HepG2 (cell line): Measurements from ENCODE around the gene PARD3. TPM values are rescaled to one million over a fixed set of nuclear protein-coding genes. Genes with fewer than 3 reads are reported as not detected.

Source experiments
- ATAC-seq: fragments of 200-7000 bp; cut with Tn5 transposase; 3 replicates; pipeline ENCODE4 v1.9.1; 2020; ENCODE audit warnings: mild to moderate bottlenecking, moderate library complexity
- BruUV-seq: library from RNA; stranded (reverse); fragments of 400-500 nt; replicated peaks from 2 replicates; lab custom pipeline; 2021; lab: Mats Ljungman, UMichigan
- CTCF ChIA-PET: fragments of 300-600 bp; formaldehyde crosslinking; extraction: SDS; loops from one replicate; lab custom pipeline; 2021; ENCODE audit warnings: low total read pairs, inconsistent platforms, low intra/inter-chr PET ratio; lab: Yijun Ruan, JAX
- POLR2A ChIA-PET: fragments of 350-600 bp; sonication (Branson Sonifier 250); formaldehyde crosslinking; loops from one replicate; lab custom pipeline; 2020; ENCODE audit warnings: antibody characterized with exemption, inconsistent platforms; lab: Yijun Ruan, JAX
- DNase-seq: peaks from one replicate; pipeline ENCODE4 v3.0.0-alpha.2; 2015; ENCODE audit warnings: low spot score
- FAIRE-seq: peaks from 3 replicates; lab custom pipeline; 2011; peaks lifted over from hg19 to GRCh38; lab: Jason Lieb, UNC
- H2AFZ ChIP-seq: one replicate; pipeline ENCODE4 v1.6.1; 2011; ENCODE audit warnings: low read length, inconsistent platforms
- H3K27ac ChIP-seq: fragments of 300-600 bp; 3 replicates; pipeline ENCODE4 v1.8.0; 2011; ENCODE audit warnings: mixed run types, mild to moderate bottlenecking, mixed read lengths, low read length, inconsistent platforms; ENCODE audit not compliant: insufficient read depth; ENCODE audit errors: extremely low read length
- H3K27me3 ChIP-seq, 2 experiments: fragments of 200-600 bp in 1 of 2; 2 replicates in 1 of 2; 3 replicates in 1 of 2; pipeline versions ENCODE4 v1.6.0 to v1.8.0; 2011; ENCODE audit warnings: low read length in 2 of 2, mild to moderate bottlenecking in 2 of 2, moderate library complexity in 2 of 2, inconsistent platforms in 1 of 2; ENCODE audit not compliant: insufficient read depth in 2 of 2, control insufficient read depth in 1 of 2
- H3K36me3 ChIP-seq, 2 experiments: fragments of 200-600 bp in 1 of 2; replicated peaks in 1 of 2; 2 replicates in 1 of 2; 3 replicates in 1 of 2; pipeline versions ENCODE4 v1.5.1 to v1.8.0; 2011; ENCODE audit warnings: low read length in 2 of 2, inconsistent platforms in 1 of 2; ENCODE audit not compliant: insufficient read depth in 2 of 2, control insufficient read depth in 1 of 2
- H3K4me1 ChIP-seq: 2 replicates; pipeline ENCODE4 v1.5.1; 2012; ENCODE audit warnings: low read length, inconsistent platforms; ENCODE audit not compliant: insufficient read depth
- H3K4me2 ChIP-seq: 2 replicates; pipeline ENCODE4 v1.6.0; 2011; ENCODE audit warnings: low read depth, low read length, inconsistent platforms
- H3K4me3 ChIP-seq, 3 experiments: fragments of 200-600 bp in 1 of 3; sonication (generic), shearing (Covaris generic) in 1 of 3; replicated peaks in 1 of 3; 2 replicates each; pipeline ENCODE4 v1.5.1; 2011 to 2016; ENCODE audit warnings: low read length in 3 of 3, inconsistent platforms in 2 of 3, low read depth in 2 of 3, mild to moderate bottlenecking in 2 of 3, control low read depth in 1 of 3, mixed read lengths in 1 of 3; ENCODE audit not compliant: insufficient read depth in 1 of 3
- H3K79me2 ChIP-seq: one replicate; pipeline ENCODE4 v1.6.1; 2011; ENCODE audit warnings: low read length, inconsistent platforms; ENCODE audit not compliant: insufficient read depth
- H3K9ac ChIP-seq: 2 replicates; pipeline ENCODE4 v1.6.0; 2011; ENCODE audit warnings: mild to moderate bottlenecking, low read depth, low read length, inconsistent platforms; ENCODE audit not compliant: insufficient read depth
- H3K9me3 ChIP-seq: 2 replicates; pipeline ENCODE4 v1.5.1; 2012; ENCODE audit warnings: mild to moderate bottlenecking, low read length
- H4K20me1 ChIP-seq: 2 replicates; pipeline ENCODE4 v1.6.0; 2011; ENCODE audit warnings: inconsistent platforms, mild to moderate bottlenecking, low read length, moderate library complexity; ENCODE audit not compliant: insufficient read depth
- AGO2 ChIP-seq: fragments of 200-400 bp; formaldehyde crosslinking; optimal IDR thresholded peaks from 2 replicates; pipeline ENCODE3; 2017; ENCODE audit warnings: mild to moderate bottlenecking, low read depth, low read length, moderate library complexity
- EHMT2 ChIP-seq: fragments of 200-600 bp; sonication (generic); IDR thresholded peaks from 2 replicates; pipeline ENCODE4 v1.7.0; 2017; ENCODE audit warnings: antibody characterized with exemption, low read depth, low read length, borderline replicate concordance
- JUN ChIP-seq: sonication (generic); formaldehyde crosslinking; IDR thresholded peaks from 2 replicates; pipeline ENCODE4 v1.4.0; 2020; ENCODE audit warnings: mild to moderate bottlenecking, missing genetic modification reagents
- KDM6A ChIP-seq: IDR thresholded peaks from 2 replicates; pipeline ENCODE4 v1.6.1; 2016; ENCODE audit warnings: low read depth
- KLF13 ChIP-seq: sonication (generic); formaldehyde crosslinking; IDR thresholded peaks from 2 replicates; pipeline ENCODE4 v1.4.0; 2020; ENCODE audit warnings: mild to moderate bottlenecking, missing genetic modification reagents
- NPAS2 ChIP-seq: sonication (generic); formaldehyde crosslinking; IDR thresholded peaks from 2 replicates; pipeline ENCODE4 v1.8.0; 2022; ENCODE audit warnings: mild to moderate bottlenecking, missing genetic modification reagents, borderline replicate concordance
- PHF20 ChIP-seq: sonication (generic); formaldehyde crosslinking; IDR thresholded peaks from 2 replicates; pipeline ENCODE4 v1.5.0; 2020; ENCODE audit warnings: mild to moderate bottlenecking, missing genetic modification reagents
- RARG ChIP-seq: sonication (generic); formaldehyde crosslinking; IDR thresholded peaks from 2 replicates; pipeline ENCODE4 v1.4.0; 2020; ENCODE audit warnings: low read depth, mild to moderate bottlenecking, missing genetic modification reagents
- SIN3B ChIP-seq: fragments of 150-350 bp; IDR thresholded peaks from 2 replicates; pipeline ENCODE4 v1.6.1; 2014; ENCODE audit warnings: low read length
- STAT5B ChIP-seq: sonication (generic); formaldehyde crosslinking; IDR thresholded peaks from 2 replicates; pipeline ENCODE4 v1.4.0; 2020; ENCODE audit warnings: missing genetic modification reagents
- SYNCRIP ChIP-seq: fragments of 200-400 bp; formaldehyde crosslinking; IDR thresholded peaks from 2 replicates; pipeline ENCODE4 v1.6.1; 2018; ENCODE audit warnings: mild to moderate bottlenecking, low read depth, low read length; ENCODE audit not compliant: insufficient read depth
- U2AF2 ChIP-seq: fragments of 200-400 bp; formaldehyde crosslinking; IDR thresholded peaks from 2 replicates; pipeline ENCODE4 v1.6.1; 2017; ENCODE audit warnings: low read depth, mild to moderate bottlenecking, low read length
- ZFP1 ChIP-seq: IDR thresholded peaks from 2 replicates; pipeline ENCODE4 v1.6.1; 2016
- ZFX ChIP-seq: sonication (generic); formaldehyde crosslinking; IDR thresholded peaks from 2 replicates; pipeline ENCODE4 v1.4.0; 2020; ENCODE audit warnings: mild to moderate bottlenecking, low read depth, missing genetic modification reagents, moderate library complexity
- ZNF281 ChIP-seq: sonication (generic); formaldehyde crosslinking; IDR thresholded peaks from 2 replicates; pipeline ENCODE4 v1.4.0; 2020; ENCODE audit warnings: missing genetic modification reagents, borderline replicate concordance
- ZNF431 ChIP-seq: sonication (generic); formaldehyde crosslinking; IDR thresholded peaks from 2 replicates; pipeline ENCODE4 v1.9.0; 2022; ENCODE audit warnings: missing genetic modification reagents, low read depth, mild to moderate bottlenecking, borderline replicate concordance
- ZNF530 ChIP-seq: sonication (generic); formaldehyde crosslinking; IDR thresholded peaks from 2 replicates; pipeline ENCODE4 v1.5.0; 2020; ENCODE audit warnings: low read depth, mild to moderate bottlenecking, missing genetic modification reagents
- ZSCAN31 ChIP-seq: sonication (generic); formaldehyde crosslinking; IDR thresholded peaks from 2 replicates; pipeline ENCODE4 v1.5.0; 2020; ENCODE audit warnings: low read depth, mild to moderate bottlenecking, missing genetic modification reagents
- WGBS: methylation state at CpG from one replicate; pipeline ENCODE4 v1.1.6; 2017; ENCODE audit warnings: low lambda C conversion rate; 5-methylcytosine and 5-hydroxymethylcytosine counted together
- in situ Hi-C: cut with HindIII; loops from 2 replicates; pipeline ENCODE4 v1.10.0; 2017; ENCODE audit warnings: low pct_unique_long_range_greater_than_20kb; ENCODE audit not compliant: extremely low pct_ligation_motif_present
- intact Hi-C: fragments of 100-400 bp; cut with micrococcal nuclease; formaldehyde crosslinking; loops from one replicate; pipeline ENCODE4 v1.10.0; 2022; ENCODE audit not compliant: unreplicated experiment
- polyA plus RNA-seq, 8 experiments: library from polyadenylated mRNA; depleted of rRNA in 3 of 8; stranded (reverse) in 7 of 8; unstranded in 1 of 8; fragments of >200 nt; fragmentation: Illumina TruSeq in 4 of 8; extraction: Trizol in 4 of 8; gene quantifications; 2 replicates each; pipeline versions ENCODE4 v1.2.1 to v1.2.3, GENCODE V29; 2011 to 2016; ENCODE audit warnings: low read depth in 4 of 8, missing spikeins in 1 of 8, mixed read lengths in 1 of 8; ENCODE audit not compliant: insufficient read depth in 1 of 8
- total RNA-seq, 5 experiments: library from RNA; depleted of rRNA; stranded (reverse); fragments of >200 nt; fragmentation: Illumina TruSeq; extraction: Trizol; gene quantifications; 2 replicates each; pipeline ENCODE4 v1.2.3, GENCODE V29; 2016; ENCODE audit warnings: low read depth in 1 of 5

Gene PARD3
- total and polyA plus RNA-seq, 2 of the 13 experiments (the other 11 are each of a cell fraction or from before 2014, with no cell fraction given), result 40.9 to 60.0 TPM

GRCh38 chr10:34850036-34850435, 34.9 kb upstream of the PARD3 start:
- no peak for FAIRE-seq
- POLR2A ChIA-PET, result no interaction called here
- no peak overlapping the region for H3K27ac ChIP-seq
- H3K9me3 ChIP-seq, result no peaks in the 10 kb centered on the region
- H3K36me3 ChIP-seq, result no peaks in the 10 kb centered on the region
- no peak for DNase-seq
- no peak for ATAC-seq
- no peak overlapping the region for H3K9ac ChIP-seq
- in situ Hi-C loops, result no loop called here
- no peak overlapping the region for H2AFZ ChIP-seq
- no peaks in the 10 kb centered on the region for H3K4me1 ChIP-seq
- intact Hi-C loops, result no loop called here
- BruUV-seq, result no TSS peak
- TF ChIP-seq KDM6A (CRISPR knock-in tag) (no peak), ZFP1 (CRISPR knock-in tag) (no peak), JUN (CRISPR knock-in tag) (no peak), SIN3B (no peak)
- TF ChIP-seq, all 625 proteins: peak for 0
- no peaks in the 10 kb centered on the region for H3K79me2 ChIP-seq
- H3K27me3 ChIP-seq, result no peaks in the 10 kb centered on the region
- H3K4me3 ChIP-seq, result no peak overlapping the region
- 3% methylated on average over 1 of the region's 1 CpG for WGBS
- H3K4me2 ChIP-seq, result no peak overlapping the region
- CTCF ChIA-PET, result no interaction called here
- H4K20me1 ChIP-seq, result no peaks in the 10 kb centered on the region

GRCh38 chr10:34845070-34845469, 30.0 kb upstream of the PARD3 start:
- H3K9ac ChIP-seq, result no peak overlapping the region
- intact Hi-C loops, result no loop called here
- H3K27me3 ChIP-seq, result peaks cover 0 to 6% of the 10 kb centered on the region in 2 experiments; a peak in 1 of 5 replicates
- H3K27ac ChIP-seq, result no peak overlapping the region
- H3K4me1 ChIP-seq, result no peaks in the 10 kb centered on the region
- FAIRE-seq, result no peak
- BruUV-seq, result no TSS peak
- ChIA-PET POLR2A (no interaction called here), CTCF (no interaction called here)
- no peaks in the 10 kb centered on the region for H4K20me1 ChIP-seq
- in situ Hi-C loops, result no loop called here
- H3K9me3 ChIP-seq, result no peaks in the 10 kb centered on the region
- no peak overlapping the region for H2AFZ ChIP-seq
- no peak for DNase-seq
- TF ChIP-seq SYNCRIP, result no peak
- no peak for TF ChIP-seq NPAS2
- TF ChIP-seq ZNF530 (CRISPR knock-in tag), result no peak
- TF ChIP-seq ZFX (CRISPR knock-in tag), result no peak
- TF ChIP-seq EHMT2, result no peak
- TF ChIP-seq U2AF2, result no peak
- TF ChIP-seq STAT5B (CRISPR knock-in tag), result no peak
- no peak for TF ChIP-seq PHF20 (CRISPR knock-in tag)
- no peak for TF ChIP-seq SIN3B
- no peak for TF ChIP-seq RARG (CRISPR knock-in tag)
- no peak for TF ChIP-seq ZNF431 (CRISPR knock-in tag)
- no peak for TF ChIP-seq AGO2
- no peak for TF ChIP-seq ZSCAN31 (CRISPR knock-in tag)
- no peak for TF ChIP-seq ZNF281
- TF ChIP-seq KLF13, result no peak
- no peak overlapping the region for H3K4me2 ChIP-seq
- H3K4me3 ChIP-seq, result no peak overlapping the region
- no peaks in the 10 kb centered on the region for H3K79me2 ChIP-seq
- no peaks in the 10 kb centered on the region for H3K36me3 ChIP-seq
- no peak for ATAC-seq
- WGBS, result 60% methylated on average over 2 of the region's 2 CpGs
